Glutamatergic neuron (in vitro differentiated cells): ENCODE results near the gene ASIC5. TPM values are rescaled to one million over a fixed set of nuclear protein-coding genes. Genes with fewer than 3 reads are reported as not detected.

Source experiments
- DNase-seq: peaks from one replicate; pipeline ENCODE4 v3.0.0; 2022
- H3K27ac Mint-ChIP-seq: one replicate; pipeline ENCODE4 v1.8.0; 2020; ENCODE audit warnings: mild to moderate bottlenecking, mixed read lengths, inconsistent platforms; ENCODE audit not compliant: unreplicated experiment
- H3K27me3 Mint-ChIP-seq: one replicate; pipeline ENCODE4 v1.8.0; 2020; ENCODE audit warnings: mild to moderate bottlenecking, moderate library complexity, mixed read lengths, inconsistent platforms; ENCODE audit not compliant: unreplicated experiment
- H3K36me3 Mint-ChIP-seq: one replicate; pipeline ENCODE4 v1.8.0; 2020; ENCODE audit warnings: mild to moderate bottlenecking, mixed read lengths, inconsistent platforms; ENCODE audit not compliant: unreplicated experiment
- H3K4me1 Mint-ChIP-seq: one replicate; pipeline ENCODE4 v1.8.0; 2020; ENCODE audit warnings: mild to moderate bottlenecking, low read depth, mixed read lengths, inconsistent platforms; ENCODE audit not compliant: unreplicated experiment
- H3K4me3 Mint-ChIP-seq: one replicate; pipeline ENCODE4 v1.8.0; 2020; ENCODE audit warnings: mild to moderate bottlenecking, mixed read lengths, inconsistent platforms; ENCODE audit not compliant: unreplicated experiment
- H3K9me3 Mint-ChIP-seq: one replicate; pipeline ENCODE4 v1.8.0; 2020; ENCODE audit warnings: mild to moderate bottlenecking, moderate library complexity, mixed read lengths, inconsistent platforms; ENCODE audit not compliant: unreplicated experiment
- CTCF ChIP-seq: fragments of 200-600 bp; sonication (generic); IDR thresholded peaks from one replicate; pipeline ENCODE4 v1.5.0; 2021; ENCODE audit not compliant: partially characterized antibody, unreplicated experiment
- total RNA-seq: library from RNA; stranded (reverse); fragmentation: NEBNext Ultra II Directional; extraction: Animal tissue kit (Norgen Biotek cat#: 25700); gene quantifications from one replicate; pipeline ENCODE4 v1.2.1, GENCODE V29; 2021; ENCODE audit not compliant: unreplicated experiment

ASIC5 gene
- total RNA-seq, 1 donor from 2014 or later, result not detected

GRCh38 chr4:155889946-155890345, 23.9 kb upstream of the ASIC5 start:
- no peak overlapping the region for H3K4me3 Mint-ChIP-seq
- no peaks in the 10 kb centered on the region for H3K27me3 Mint-ChIP-seq
- no peak for DNase-seq
- H3K36me3 Mint-ChIP-seq, result peaks cover 10% of the 10 kb centered on the region
- no peak overlapping the region for H3K27ac Mint-ChIP-seq
- TF ChIP-seq CTCF, result no peak
- no peaks in the 10 kb centered on the region for H3K9me3 Mint-ChIP-seq
- no peaks in the 10 kb centered on the region for H3K4me1 Mint-ChIP-seq

GRCh38 chr4:155889031-155889793, 23.1 kb upstream of the ASIC5 start:
- Mint-ChIP-seq H3K27me3 (no peaks in the 10 kb centered on the region), H3K4me3 (no peak overlapping the region), H3K4me1 (no peaks in the 10 kb centered on the region), H3K27ac (no peak overlapping the region), H3K36me3 (peaks cover 10% of the 10 kb centered on the region), H3K9me3 (no peaks in the 10 kb centered on the region)
- TF ChIP-seq CTCF, result no peak
- DNase-seq, result no peak

GRCh38 chr4:155887847-155888570, 21.9 kb upstream of the ASIC5 start:
- no peaks in the 10 kb centered on the region for H3K4me1 Mint-ChIP-seq
- no peak for TF ChIP-seq CTCF
- H3K9me3 Mint-ChIP-seq, result no peaks in the 10 kb centered on the region
- H3K27me3 Mint-ChIP-seq, result no peaks in the 10 kb centered on the region
- no peak overlapping the region for H3K27ac Mint-ChIP-seq
- no peak overlapping the region for H3K4me3 Mint-ChIP-seq
- DNase-seq, result no peak
- H3K36me3 Mint-ChIP-seq, result peaks cover 15% of the 10 kb centered on the region

GRCh38 chr4:155887045-155887444, 21.0 kb upstream of the ASIC5 start:
- no peaks in the 10 kb centered on the region for H3K9me3 Mint-ChIP-seq
- no peak for TF ChIP-seq CTCF

GRCh38 chr4:155885666-155886065, 19.6 kb upstream of the ASIC5 start:
- no peaks in the 10 kb centered on the region for H3K9me3 Mint-ChIP-seq
- no peak for DNase-seq
- H3K27me3 Mint-ChIP-seq, result no peaks in the 10 kb centered on the region
- no peaks in the 10 kb centered on the region for H3K4me1 Mint-ChIP-seq
- H3K36me3 Mint-ChIP-seq, result peaks cover 7% of the 10 kb centered on the region
- no peak overlapping the region for H3K4me3 Mint-ChIP-seq
- H3K27ac Mint-ChIP-seq, result no peak overlapping the region
- TF ChIP-seq CTCF, result no peak

More at GRCh38 chr4:155887045-155887444, 21.0 kb upstream of the ASIC5 start:
- H3K27ac Mint-ChIP-seq, result no peak overlapping the region
- no peak overlapping the region for H3K4me3 Mint-ChIP-seq
- H3K36me3 Mint-ChIP-seq, result peaks cover 15% of the 10 kb centered on the region
- no peaks in the 10 kb centered on the region for H3K27me3 Mint-ChIP-seq
- DNase-seq, result no peak
- H3K4me1 Mint-ChIP-seq, result no peaks in the 10 kb centered on the region
